ENCODE data around the gene PLXNA2.

PLXNA2 gene

GRCh38 chr1:208036918-208037766 is 207.0 kb downstream of the PLXNA2 start:
- no peak for DNase-seq

GRCh38 chr1:208036106-208036808 is 207.9 kb downstream of the PLXNA2 start:
- peak; percentile 5 for DNase-seq

- no peak for DNase-seq
These were observed 210.0 kb downstream of the PLXNA2 start for GRCh38 chr1:208034135-208034534.

GRCh38 chr1:208033236-208033635 is 210.9 kb downstream of the PLXNA2 start:
- DNase-seq, result no peak

- DNase-seq, result no peak
These were observed 212.3 kb downstream of the PLXNA2 start for GRCh38 chr1:208031932-208032320.

- DNase-seq, result no peak
These were observed 212.8 kb downstream of the PLXNA2 start for GRCh38 chr1:208031316-208031931.

- DNase-seq, result no peak
These were observed 213.7 kb downstream of the PLXNA2 start for GRCh38 chr1:208030288-208031091.

GRCh38 chr1:208029381-208030287 is 214.6 kb downstream of the PLXNA2 start:
- peak; percentile 35 for DNase-seq

- no peak for DNase-seq
These were observed 215.7 kb downstream of the PLXNA2 start for GRCh38 chr1:208028526-208028925.

GRCh38 chr1:208027861-208028260 is 216.3 kb downstream of the PLXNA2 start:
- no peak for DNase-seq

- DNase-seq, result no peak
These were observed 217.2 kb downstream of the PLXNA2 start for GRCh38 chr1:208026880-208027438.

- DNase-seq, result no peak
These were observed 219.2 kb downstream of the PLXNA2 start for GRCh38 chr1:208025031-208025430.

- no peak for DNase-seq
These were observed 219.8 kb downstream of the PLXNA2 start for GRCh38 chr1:208024406-208024805.

GRCh38 chr1:208019257-208019656 is 224.9 kb downstream of the PLXNA2 start:
- DNase-seq, result no peak

GRCh38 chr1:208015255-208015654 is 228.9 kb downstream of the PLXNA2 start:
- DNase-seq, result no peak

GRCh38 chr1:208013210-208013609 is 231.0 kb downstream of the PLXNA2 start:
- DNase-seq, result no peak

- no peak for DNase-seq
These were observed 231.5 kb downstream of the PLXNA2 start for GRCh38 chr1:208012721-208013120.

GRCh38 chr1:208010487-208011071 is 233.6 kb downstream of the PLXNA2 start:
- DNase-seq, result no peak

GRCh38 chr1:208009706-208010444 is 234.3 kb downstream of the PLXNA2 start:
- no peak for DNase-seq

- no peak for DNase-seq
These were observed 234.9 kb downstream of the PLXNA2 start for GRCh38 chr1:208009303-208009702.
